Esophagus muscularis mucosa (tissue), 3 donors: ENCODE measurements around the gene FBXL5.
"Not testable (repeated sequence)": the region's sequence is repeated elsewhere in the genome, so short reads cannot be mapped to it uniquely, and the experiment has no call there.

Experiments
- POLR2A ChIP-seq: fragments of 450-650 bp; IDR thresholded peaks from one replicate; pipeline ENCODE4 v1.6.1; 2017; ENCODE audit warnings: antibody characterized with exemption, moderate library complexity, mild to moderate bottlenecking, low read depth
- TF ChIP-seq, protein P1 (sequence below), 3 experiments: fragments of 200-600 bp in 2 of 3; fragments of 450-650 bp in 1 of 3; sonication (generic) in 2 of 3; IDR thresholded peaks; one replicate each; pipeline ENCODE4 v1.5.1; 2017 to 2019; ENCODE audit warnings: antibody characterized with exemption in 3 of 3, mild to moderate bottlenecking in 2 of 3, moderate library complexity in 1 of 3

GRCh38 chr4:15614891-15615290 is 40.3 kb downstream of the FBXL5 start:
- TF ChIP-seq, protein P1, sequence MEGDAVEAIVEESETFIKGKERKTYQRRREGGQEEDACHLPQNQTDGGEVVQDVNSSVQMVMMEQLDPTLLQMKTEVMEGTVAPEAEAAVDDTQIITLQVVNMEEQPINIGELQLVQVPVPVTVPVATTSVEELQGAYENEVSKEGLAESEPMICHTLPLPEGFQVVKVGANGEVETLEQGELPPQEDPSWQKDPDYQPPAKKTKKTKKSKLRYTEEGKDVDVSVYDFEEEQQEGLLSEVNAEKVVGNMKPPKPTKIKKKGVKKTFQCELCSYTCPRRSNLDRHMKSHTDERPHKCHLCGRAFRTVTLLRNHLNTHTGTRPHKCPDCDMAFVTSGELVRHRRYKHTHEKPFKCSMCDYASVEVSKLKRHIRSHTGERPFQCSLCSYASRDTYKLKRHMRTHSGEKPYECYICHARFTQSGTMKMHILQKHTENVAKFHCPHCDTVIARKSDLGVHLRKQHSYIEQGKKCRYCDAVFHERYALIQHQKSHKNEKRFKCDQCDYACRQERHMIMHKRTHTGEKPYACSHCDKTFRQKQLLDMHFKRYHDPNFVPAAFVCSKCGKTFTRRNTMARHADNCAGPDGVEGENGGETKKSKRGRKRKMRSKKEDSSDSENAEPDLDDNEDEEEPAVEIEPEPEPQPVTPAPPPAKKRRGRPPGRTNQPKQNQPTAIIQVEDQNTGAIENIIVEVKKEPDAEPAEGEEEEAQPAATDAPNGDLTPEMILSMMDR (IDR thresholded peaks at IDR 0.05) = not testable (repeated sequence)
- TF ChIP-seq POLR2A = not testable (repeated sequence)
